ENCODE data around the gene TTLL9.
"Not testable (repeated sequence)": the region's sequence is repeated elsewhere in the genome, so short reads cannot be mapped to it uniquely, and the experiment has no call there.

Gene TTLL9

DNA sequence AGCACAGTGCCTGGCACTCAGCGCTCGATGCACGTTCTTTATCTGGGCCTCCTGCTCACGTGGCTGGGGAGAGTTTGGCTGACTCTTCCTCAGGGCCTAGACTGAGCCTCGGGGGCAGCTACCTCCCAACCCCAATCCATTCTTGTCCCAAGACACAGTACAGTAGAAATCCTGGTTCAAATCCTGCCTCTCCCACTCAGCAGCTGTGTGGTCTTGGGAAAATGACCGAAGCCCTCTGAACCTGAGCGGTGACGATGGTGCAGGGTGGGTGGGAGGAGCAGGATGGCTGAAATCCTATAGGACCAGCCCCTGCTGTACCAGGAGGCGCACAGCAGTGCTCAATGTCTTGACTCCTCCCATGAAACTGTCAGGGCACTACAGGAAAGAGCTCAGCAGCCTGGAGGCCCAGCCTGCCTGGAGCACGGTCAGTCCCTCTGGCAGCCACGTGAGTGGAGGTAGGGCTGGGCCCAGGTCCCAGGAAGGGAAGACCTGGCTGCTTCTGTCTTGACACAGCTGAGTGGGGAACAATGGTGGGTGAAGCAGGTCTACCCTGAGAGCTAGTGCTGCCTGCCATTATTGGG, 49.9 kb downstream of the TTLL9 start:
- DNase-seq = no peak

DNA sequence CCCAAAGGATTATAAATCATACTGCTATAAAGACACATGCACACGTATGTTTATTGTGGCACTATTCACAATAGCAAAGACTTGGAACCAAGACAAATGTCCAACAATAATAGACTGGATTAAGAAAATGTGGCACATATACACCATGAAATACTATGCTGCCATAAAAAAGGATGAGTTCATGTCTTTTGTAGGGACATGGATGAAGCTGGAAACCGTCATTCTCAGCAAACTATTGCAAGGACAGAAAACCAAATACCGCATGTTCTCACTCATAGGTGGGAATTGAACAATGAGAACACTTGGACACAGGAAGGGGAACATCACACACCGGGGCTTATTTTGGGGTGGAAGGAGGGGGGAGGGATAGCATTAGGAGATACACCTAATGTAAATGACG, 51.0 kb downstream of the TTLL9 start:
- DNase-seq = not testable (repeated sequence)

DNA sequence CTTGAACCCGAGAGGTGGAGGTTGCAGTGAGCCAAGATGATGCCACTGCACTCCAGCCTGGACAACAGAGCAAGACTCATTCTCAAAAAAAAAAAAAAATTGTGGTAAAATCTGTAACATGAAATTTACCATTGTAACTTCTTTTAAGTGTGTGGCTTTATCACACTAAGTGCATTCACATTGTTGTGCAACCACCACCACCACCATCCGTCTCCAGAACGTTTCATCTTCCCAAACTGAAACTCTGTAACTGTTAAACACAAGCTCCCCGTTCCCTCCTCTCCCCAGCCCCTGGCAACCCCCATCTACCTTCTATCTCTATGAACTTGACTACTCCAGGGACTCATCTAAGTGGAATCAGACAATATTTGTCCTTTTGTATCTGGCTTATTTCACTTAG, 51.7 kb downstream of the TTLL9 start:
- no peak for DNase-seq

DNA sequence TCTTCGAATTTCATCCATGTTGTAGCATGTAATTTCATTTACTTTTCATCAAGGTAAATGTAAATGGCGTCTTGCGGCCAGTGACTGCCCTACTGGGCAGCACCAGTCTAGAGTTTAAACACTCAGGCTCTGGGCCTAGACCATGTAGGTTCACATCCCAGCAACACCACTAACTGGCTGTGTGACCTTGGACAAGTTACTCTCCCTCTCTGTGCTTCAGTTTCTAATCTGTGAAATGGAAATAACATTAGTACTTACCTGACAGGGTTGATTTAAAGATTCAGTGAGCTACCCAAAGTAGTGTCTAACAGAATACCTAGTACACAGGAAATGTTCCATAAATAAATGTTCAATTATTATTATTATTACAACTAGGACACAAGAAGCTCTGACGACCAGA, 52.2 kb downstream of the TTLL9 start:
- no peak for DNase-seq

DNA sequence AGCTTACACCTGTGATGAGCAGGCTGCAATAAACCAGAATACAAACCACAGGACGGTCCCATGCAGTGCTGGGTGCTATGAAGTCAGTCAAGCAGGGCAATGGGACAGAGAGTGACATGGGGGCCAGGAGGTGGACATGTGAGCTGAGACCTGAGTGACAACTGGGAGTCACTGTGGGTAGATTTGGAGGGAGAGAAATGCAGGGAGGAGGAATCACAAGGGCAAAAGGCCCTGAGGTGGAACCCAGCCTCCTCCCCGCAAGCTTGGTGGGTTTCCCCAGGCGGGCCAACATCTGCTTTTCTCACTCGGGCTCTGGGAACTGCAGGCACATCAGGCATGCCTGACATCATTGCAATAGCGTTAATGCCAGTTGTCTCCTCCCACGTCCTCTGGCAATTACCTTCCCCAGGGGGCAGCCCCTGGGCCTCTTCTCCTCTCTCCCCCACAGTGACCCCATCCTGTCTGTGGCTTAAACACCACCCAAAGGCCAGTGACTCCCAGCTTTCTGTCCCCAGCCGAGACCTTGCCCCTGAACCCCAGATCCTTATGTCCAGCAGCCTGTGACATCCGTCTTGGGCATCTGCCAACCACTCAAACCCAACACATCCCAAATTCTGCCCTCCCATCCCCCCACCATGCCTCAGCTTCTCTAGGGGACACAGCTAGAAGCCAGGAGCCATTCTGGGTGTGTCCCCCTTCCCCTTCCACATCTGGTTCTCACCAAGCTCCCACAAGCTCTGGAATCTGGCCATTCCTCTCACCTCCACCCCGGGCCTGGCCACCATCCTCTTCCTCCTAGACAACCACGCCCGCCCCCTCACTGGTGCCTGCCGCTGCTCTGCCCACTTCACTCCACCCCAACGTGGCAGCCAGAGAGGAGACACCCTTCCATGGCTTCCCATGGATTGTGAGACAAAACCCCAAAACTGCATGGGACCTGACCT, 53.2 kb downstream of the TTLL9 start:
- DNase-seq = no peak

DNA sequence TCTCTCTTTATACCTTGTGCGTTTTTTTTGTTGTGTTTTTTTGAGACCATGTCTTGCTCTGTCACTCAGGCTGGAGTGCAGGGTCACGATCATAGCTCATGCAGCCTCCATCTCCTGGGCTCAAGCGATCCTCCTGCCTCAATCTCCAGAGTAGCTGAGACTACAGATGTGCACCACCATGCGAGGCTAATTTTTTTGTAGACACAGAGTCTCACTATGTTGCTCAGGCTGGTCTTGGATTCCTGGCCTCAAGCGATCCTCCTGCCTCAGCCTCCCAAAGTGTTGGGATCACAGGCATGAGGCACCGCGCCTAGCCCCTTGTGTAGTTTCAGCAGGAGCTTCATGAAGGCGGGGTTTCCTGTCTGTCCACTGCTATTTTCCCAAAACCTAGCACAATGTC, 54.1 kb downstream of the TTLL9 start:
- DNase-seq = no peak

DNA sequence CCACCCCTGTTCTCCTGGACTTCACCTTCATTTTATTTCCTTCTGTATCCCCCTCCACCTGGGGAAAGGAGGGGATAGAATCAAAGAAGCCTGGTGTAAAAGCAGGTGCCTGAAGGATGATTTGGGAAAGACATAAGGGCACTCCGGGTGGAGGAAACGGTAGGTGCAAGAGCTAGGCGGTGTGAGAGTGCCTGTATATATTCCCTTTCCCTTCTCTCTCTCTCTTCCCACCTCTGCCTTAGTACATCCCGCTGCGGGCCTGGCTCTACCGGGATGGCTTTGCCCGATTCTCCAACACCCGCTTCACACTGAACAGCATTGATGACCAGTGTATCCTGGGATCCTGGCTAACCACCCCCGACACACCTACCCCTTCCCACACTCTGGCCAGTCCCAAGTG, 55.2 kb downstream of the TTLL9 start:
- DNase-seq = no peak

DNA sequence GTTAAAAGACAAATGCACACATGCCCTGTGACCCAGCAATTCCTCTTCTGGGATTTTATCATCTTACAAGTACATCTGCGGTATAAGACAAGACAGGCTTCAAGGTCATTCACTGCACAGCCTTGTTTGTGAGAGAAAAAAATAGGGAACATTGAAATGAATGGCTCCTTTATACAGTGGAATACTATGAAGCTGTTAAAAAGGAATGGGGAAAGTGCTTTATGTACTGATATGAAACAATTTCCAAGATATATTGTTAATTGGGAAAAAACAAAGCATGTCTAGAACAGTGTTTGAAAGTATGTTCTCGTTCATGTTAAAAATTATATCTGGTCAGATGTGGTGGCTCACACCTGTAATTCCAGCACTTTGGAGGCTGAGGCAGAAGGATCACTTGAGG, 56.1 kb downstream of the TTLL9 start:
- no peak for DNase-seq

DNA sequence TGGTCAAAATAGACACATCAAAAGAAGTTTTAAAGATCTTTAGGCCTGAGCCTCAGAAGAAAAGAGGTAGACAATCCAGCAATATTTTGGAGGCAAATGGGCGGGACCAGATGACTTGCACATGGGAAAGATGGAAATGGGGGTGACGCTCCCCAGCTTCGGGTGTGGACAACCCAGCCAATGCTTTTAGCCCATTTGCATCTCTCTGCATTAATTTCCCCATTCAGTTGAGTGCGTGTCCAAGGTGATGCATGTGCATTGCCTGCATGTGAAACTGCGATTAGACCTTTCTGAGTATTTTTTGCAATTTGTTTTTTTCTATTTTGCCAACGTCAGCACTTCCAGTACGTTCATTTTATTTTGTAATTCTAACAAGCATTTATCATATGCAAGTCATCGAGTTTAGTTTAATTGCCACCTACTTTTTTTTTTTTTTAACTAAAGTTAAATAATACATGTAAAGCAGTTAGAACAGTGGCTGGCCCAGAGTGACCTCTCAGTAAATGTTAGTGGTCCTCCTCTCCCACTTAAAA, 57.3 kb downstream of the TTLL9 start:
- no peak for DNase-seq

DNA sequence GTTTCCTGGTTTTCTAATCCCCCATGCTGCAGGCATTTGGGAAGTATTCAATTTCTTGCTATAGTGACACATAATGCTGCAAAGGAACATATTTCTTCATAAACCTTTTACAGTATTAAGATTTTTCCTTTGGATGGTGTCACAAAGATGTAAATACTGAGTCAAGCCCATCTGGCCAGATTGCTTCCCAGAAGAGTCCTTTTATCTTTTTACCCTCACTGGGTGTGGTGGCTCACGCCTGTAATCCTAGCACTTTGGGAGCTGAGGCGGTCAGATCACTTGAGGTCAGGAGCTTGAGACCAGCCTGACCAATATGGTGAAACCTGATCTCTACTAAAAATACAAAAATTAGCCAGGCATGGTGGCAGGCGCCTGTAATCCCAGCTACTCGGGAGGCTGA, 59.2 kb downstream of the TTLL9 start:
- not testable (repeated sequence) for DNase-seq

DNA sequence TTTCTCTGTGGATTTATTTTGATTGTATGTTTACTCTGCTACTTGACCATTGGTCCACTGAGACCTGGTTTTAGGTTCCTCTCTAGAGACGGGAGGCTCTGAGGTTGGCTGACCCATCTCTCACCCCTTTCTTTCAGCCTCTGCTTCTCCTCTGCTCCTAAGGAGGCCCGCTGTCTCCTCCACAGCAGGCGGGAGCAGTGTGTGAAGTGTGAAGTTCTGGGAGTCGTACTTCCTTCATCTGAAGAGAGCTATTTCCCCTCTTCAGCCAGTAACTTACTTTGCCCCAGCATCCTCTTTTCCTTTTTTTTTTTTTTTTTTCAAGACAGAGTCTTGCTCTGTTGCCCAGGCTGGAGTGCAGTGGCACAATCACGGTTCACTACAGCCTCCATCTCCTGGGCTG, 60.3 kb downstream of the TTLL9 start:
- no peak for DNase-seq

DNA sequence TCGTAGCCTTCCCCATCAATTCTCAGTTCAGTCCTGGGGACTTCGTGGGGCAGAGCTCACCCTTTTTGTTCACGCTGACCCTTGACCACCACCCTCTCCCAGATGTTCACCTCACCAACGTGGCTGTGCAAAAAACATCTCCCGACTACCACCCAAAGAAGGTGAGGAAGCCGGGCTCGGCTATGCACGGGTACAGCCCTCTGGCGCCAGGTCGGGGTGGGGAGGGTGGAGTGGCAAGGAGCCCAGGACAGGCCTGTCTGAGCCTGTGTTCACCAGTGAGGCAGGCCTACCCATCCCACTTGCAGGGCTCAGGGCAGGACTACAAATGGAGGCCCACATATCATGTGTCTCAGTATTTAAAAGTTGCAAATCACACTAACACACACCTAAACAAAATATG, 63.3 kb downstream of the TTLL9 start:
- DNase-seq = no peak

DNA sequence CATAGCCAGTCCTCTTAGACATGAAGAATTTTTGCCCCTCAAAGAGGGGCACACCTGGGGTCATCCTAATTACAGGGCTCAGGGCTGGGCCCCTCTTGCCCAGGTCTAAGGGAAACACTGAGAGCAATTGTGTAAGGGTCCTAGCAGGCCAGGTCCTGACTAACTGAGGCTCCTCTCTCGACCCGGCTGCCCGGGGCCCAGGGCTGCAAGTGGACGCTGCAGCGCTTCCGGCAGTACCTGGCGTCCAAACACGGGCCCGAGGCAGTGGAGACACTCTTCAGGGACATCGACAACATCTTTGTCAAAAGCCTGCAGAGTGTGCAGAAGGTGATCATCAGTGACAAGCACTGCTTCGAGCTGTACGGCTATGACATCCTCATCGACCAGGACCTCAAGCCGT, 64.1 kb downstream of the TTLL9 start:
- DNase-seq = no peak

DNA sequence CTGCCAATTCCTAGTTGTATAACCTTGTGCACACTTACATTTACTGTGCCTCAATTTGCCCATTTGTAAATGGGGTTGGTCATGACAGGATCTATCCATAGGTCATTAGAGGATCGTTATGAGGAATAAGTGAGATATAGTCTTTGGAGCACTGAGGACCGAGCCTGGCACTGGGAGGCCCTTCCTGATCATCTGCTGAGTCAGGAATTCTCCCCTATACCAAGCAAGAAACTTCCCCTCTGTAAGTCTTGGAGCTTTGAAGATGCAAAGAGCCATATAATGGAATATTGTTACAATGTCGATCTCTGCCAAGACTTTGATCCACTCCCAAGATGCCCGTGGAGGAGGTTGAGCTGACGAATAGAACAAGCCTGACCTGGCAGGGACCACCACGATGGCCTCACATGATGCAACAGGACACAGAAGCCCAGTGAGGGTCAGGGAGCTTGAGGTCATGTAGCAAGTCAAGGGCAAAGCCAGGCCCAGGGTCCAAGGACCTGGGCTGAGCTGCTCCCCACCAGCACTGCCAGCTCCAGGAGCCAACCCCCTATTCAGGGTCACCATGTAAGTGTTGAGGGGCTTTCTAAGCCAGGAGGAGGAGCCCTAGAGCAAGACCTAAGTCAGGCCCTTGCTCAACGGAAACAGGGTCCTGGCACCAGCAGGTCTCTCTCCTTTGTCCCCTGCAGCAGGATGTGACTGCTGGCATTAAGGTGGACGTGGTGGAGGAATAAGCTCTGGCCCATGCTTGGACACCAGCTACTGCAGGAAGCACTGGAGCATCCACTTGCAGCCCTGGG, 64.7 kb downstream of the TTLL9 start:
- no peak for DNase-seq

DNA sequence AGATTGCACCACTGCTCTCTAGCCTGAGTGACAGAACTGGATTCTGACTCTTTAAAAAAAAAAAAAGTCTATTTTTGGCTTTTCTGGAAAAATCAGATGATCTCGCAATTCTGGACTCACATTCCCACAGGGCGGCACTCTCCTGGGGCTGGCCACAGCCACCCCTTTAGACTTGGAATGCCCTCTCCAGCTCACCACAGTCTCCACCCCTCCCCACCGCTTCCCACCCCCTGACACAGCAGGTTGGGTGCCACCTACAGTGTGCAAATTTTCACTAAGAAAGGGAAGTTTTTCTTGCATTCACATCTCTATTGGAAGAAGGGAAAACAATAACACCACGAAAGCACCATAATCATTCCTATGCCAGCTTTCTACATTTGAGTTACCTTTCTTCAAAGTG, 66.0 kb downstream of the TTLL9 start:
- no peak for DNase-seq

DNA sequence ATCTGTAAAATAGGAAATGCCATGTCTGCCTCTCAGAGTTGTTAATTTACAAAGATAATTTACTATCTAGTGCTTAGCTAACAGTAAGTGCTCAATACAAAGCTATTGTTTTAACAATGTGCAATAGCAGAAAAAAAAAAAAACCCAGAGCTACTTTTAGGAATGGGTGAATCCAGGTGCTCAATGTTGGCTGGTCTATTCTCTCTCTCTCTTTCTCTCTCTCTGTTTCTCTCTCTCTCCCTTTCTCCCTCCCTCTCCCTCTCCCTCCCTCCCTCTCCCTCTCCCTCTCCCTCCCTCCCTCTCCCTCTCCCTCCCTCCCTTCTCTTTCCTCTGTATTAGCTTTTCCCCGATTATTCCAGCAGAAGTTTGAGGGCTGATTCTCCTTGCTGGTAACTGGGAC, 67.4 kb downstream of the TTLL9 start:
- DNase-seq = no peak

DNA sequence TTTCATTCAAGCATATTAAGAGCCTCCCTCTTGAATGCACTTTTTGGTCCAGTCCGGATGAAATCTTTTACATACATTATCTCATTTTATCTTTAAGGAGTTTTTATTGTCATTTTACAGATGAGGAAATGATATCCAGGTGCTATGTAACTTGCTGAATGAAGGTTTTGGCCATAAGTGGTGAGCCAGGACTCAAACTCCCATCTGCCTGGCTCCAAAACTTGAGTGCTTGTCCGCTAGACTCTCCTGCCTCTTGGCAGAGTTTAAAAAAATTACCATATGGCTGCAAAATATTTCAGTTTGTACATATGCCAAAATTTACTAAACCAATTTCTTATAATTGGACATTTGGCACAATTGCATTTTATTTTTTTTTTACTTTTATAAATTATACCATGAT, 69.2 kb downstream of the TTLL9 start:
- no peak for DNase-seq

DNA sequence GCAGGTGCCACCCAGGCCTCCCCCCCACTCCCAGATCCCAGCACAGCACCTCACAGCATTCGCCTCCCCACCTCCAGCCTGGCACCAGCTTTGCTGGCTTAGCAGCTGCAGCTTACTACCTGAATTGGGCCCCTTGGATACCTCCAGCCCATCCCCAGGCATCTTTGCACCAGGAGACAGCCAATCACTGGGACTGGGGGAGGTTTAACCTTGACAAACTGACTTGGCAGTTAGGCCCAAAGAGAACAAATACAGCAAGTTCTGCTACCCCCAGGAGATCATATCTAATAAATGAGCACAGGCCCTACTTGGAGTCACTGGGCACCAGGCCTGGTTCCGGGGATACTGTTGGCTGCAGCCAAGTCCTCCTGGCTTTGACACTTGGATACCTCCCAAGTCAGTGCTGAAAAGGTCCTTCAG, 72.6 kb downstream of the TTLL9 start:
- DNase-seq = no peak

DNA sequence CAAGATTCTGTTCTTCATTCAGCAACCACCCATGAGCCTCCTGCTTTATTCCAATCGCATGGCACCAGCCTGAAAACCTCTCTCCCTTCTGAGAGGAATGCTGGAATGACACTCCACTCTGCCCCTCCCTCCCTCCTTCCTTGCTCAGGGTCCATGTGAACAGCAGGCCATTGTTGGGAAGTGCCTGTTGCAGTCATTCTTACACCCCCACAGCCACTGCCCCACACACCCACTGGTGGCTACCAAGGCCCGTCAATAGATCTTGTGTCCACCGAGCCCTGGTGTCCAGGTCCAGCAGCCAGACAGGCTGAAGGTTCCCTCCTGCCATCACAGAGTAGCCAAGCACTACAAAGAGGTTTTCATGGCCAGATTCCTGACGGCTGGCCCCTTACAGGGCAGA, 74.9 kb downstream of the TTLL9 start:
- no peak for DNase-seq

DNA sequence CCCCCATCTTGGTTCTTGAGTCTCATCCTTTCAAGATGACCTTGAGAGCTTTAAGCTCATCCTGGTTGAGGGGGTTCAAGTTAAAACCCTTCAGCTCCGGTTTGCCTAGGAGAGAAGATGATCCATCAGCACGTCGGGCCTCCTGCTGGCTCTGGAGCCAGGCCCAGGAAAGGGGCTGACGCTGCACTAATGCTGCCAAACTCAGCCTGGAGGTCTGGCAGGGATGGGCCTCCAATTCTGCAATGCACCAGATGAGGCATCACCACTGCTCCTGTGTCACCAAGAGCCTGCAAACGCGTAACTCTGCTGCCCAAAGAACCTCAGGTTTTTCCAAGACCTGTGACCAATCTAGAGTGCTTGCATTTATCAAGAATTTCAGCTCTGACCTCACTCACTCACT, 75.4 kb downstream of the TTLL9 start:
- DNase-seq = no peak

DNA sequence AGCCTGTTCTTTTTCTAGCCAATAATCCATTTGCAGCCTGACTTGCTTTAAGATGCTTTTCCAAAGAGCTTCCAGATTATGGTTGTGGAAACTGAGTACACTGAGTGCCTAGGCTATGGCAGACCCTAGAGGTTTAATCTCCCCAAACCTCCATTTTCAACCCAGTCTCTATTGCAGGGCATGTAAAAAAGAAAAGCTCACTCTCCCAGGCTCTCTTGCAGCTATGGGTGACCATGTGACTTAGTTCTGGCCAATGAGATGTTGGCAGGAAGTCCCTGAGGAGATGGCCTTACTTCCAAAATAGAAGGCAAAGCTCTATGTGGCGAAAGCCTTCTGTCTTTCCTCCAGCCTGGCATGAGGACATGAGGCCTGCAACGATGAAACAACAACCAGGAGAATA, 77.6 kb downstream of the TTLL9 start:
- DNase-seq = no peak

DNA sequence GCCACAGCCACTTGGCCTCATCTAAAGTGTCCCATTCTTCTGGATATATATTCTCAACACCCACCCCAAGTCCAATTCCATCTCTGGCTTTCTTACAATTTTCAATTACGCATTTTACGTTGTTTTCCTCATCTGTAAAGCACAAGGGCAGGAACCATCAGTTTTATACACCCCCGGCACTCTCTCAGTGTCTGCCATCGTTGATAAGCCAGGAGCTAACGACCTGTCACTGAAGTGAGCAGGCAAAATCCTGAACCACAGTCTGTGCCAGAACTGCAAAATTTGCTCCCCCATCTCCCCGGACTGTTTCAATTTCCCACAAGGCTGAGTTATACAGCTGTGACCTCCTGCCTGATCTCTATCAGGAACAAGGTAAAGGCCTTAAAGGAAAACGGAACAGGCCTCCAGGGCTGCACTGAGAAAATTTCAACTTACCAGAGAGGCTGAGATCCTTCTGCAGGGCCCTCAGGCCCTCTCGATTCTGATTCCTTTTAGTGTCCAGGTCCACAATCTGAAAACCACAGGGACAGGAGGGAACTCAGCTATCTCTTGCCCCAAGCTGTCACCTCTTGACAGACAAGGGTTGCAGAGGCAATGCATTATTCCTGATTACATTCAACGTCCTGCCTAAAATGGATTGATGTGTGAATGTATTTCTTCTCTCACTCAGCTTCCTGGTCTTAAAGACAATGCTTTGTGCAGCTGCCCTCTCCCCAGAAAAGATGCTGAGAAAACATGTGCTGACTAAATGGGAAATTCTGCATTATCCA, 79.6 kb downstream of the TTLL9 start:
- no peak for DNase-seq

DNA sequence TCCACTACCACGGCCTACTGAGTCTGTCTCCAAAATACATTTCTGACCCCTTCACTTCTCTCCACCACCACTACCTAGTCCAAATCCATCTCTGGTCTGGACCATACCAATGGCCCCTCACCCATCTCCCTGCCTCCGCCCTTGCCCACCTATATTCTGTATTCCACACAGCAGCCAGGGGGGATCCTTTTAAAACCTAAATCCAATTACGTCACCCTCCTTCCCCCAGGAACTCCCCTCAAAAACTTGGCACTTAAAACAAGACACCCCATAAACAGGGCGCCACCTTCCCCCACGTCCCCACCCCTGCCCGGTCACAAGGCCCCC, 80.7 kb downstream of the TTLL9 start:
- no peak for DNase-seq
